ENCODE data around the gene ATP5F1B. TPM values are rescaled to one million over a fixed set of nuclear protein-coding genes. Genes with fewer than 3 reads are reported as not detected.

Gene ATP5F1B
- total RNA-seq, 1 experiment from 2014 or later, result 1,051 TPM

GRCh38 chr12:56596815-56597214, 49.0 kb downstream of the ATP5F1B start:
- Histone ChIP-seq H3K36me3 (ENCODE audit: control insufficient read depth in 1 of 2, insufficient read depth in 2 of 2, low read length in 2 of 2) (peaks cover 38% of the 10 kb centered on the region in 2 experiments; a peak in 3 of 4 replicates), H3K4me3 (replicated peaks in 1 of 2; ENCODE audit: low read depth in 1 of 2, low read length in 2 of 2) (no peak overlapping the region), H3K27ac (ENCODE audit: low read depth, low read length) (no peak overlapping the region), H3K9me3 (ENCODE audit: control insufficient read depth in 1 of 2, insufficient read depth in 1 of 2, low read depth in 1 of 2, low read length in 2 of 2) (no peaks in the 10 kb centered on the region), H3K4me2 (ENCODE audit: low read length) (no peak overlapping the region), H4K20me1 (ENCODE audit: insufficient read depth) (no peaks in the 10 kb centered on the region), H3K79me2 (ENCODE audit: insufficient read depth, low read length) (no peaks in the 10 kb centered on the region), H3K27me3 (ENCODE audit: insufficient read depth, low read length) (no peaks in the 10 kb centered on the region), H3K4me1 (ENCODE audit: control insufficient read depth in 1 of 2, insufficient read depth in 2 of 2, low read length in 2 of 2) (peaks cover 0 to 9% of the 10 kb centered on the region in 2 experiments; a peak in 1 of 4 replicates), H2AFZ (ENCODE audit: low read depth, low read length, poor library complexity, severe bottlenecking) (no peak overlapping the region), H3K9me2 (ENCODE audit: insufficient read depth) (no peaks in the 10 kb centered on the region), H3K9ac (ENCODE audit: low read length) (no peak overlapping the region)
- CTCF ChIA-PET, result no interaction called here
- TSS peak; percentile 9 for BruUV-seq (replicated peaks)
- intact Hi-C loops (cut with micrococcal nuclease), result no loop called here
- ATAC-seq (no peak), DNase-seq (ENCODE audit: low read depth, low spot score) (no peak)
- POLR2A ChIA-PET, result no interaction called here
- RAD21 ChIA-PET (ENCODE audit: low non-redundant PET in 1 of 2, low total read pairs in 2 of 2, uncharacterized antibody in 2 of 2, unreplicated experiment in 2 of 2), result no interaction called here
- no peak for TF ChIP-seq ZBTB33 (IDR thresholded peaks at IDR 0.05; ENCODE audit: extremely low read depth, insufficient replicate concordance, low read length)
- no peak for TF ChIP-seq CBX3 (IDR thresholded peaks at IDR 0.05; ENCODE audit: low read depth)
- TF ChIP-seq RAD21 (IDR thresholded peaks at IDR 0.05; ENCODE audit: low read depth), result no peak
- TF ChIP-seq POLR2A (IDR thresholded peaks at IDR 0.05; ENCODE audit: borderline replicate concordance, extremely low read depth, insufficient read depth, insufficient read length), result no peak
- no peak for TF ChIP-seq CEBPB (IDR thresholded peaks at IDR 0.05; ENCODE audit: low read depth)
- TF ChIP-seq ELF1 (IDR thresholded peaks at IDR 0.05; ENCODE audit: borderline replicate concordance, low read depth), result no peak
- no peak for TF ChIP-seq REST (IDR thresholded peaks at IDR 0.05; ENCODE audit: low read depth)
- TF ChIP-seq SP1 (IDR thresholded peaks at IDR 0.05; ENCODE audit: low read depth), result no peak

All from HCT116 (cell line).